Measurements from ENCODE around the gene SUGCT. TPM values are rescaled to one million over a fixed set of nuclear protein-coding genes. Genes with fewer than 3 reads are reported as not detected.

The SUGCT gene
- total RNA-seq, 1 donor from 2014 or later, result 1.7 TPM

DNA sequence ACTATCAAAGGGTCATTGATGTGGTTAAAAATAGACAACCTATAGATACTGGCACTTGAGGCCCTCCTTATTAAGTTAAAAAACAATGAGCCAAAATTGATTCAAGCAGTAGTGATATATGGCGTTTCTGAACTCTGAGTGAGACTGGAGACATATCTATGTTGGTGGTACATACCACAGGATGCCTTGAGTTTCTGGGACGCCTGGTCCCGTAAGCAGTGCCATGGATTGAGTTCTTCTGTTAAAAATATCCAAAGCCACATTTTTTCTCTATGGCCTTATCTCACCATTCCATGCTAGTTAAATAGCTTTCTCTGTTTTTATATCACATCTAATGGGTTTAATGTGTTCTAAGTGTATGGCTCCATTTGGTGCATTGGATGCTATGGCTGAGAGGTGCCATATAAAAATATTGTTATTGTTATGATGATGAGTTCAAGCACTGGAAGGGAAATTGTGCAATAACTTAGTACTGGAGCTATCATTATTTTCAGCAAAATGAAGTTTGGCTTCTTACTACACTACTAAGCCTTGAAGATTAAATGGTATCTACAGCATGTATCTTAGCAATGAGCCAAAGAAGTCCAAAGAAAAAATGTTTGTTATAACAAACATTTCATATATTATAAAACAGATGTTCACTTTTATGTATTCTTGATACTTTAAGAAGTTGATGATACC, 713.9 kb downstream of the SUGCT start:
- H3K4me1 ChIP-seq, result no peaks in the 10 kb centered on the region
- no peak for ATAC-seq
- H3K4me3 ChIP-seq, result no peak overlapping the region
- intact Hi-C loops (cut with DNase I), result no loop called here
- H3K27me3 ChIP-seq (ENCODE audit: low read depth), result no peaks in the 10 kb centered on the region
- H3K27ac ChIP-seq, result no peak overlapping the region
- H3K9me3 ChIP-seq, result no peaks in the 10 kb centered on the region
- no peaks in the 10 kb centered on the region for H3K36me3 ChIP-seq
- TF ChIP-seq, protein P1, sequence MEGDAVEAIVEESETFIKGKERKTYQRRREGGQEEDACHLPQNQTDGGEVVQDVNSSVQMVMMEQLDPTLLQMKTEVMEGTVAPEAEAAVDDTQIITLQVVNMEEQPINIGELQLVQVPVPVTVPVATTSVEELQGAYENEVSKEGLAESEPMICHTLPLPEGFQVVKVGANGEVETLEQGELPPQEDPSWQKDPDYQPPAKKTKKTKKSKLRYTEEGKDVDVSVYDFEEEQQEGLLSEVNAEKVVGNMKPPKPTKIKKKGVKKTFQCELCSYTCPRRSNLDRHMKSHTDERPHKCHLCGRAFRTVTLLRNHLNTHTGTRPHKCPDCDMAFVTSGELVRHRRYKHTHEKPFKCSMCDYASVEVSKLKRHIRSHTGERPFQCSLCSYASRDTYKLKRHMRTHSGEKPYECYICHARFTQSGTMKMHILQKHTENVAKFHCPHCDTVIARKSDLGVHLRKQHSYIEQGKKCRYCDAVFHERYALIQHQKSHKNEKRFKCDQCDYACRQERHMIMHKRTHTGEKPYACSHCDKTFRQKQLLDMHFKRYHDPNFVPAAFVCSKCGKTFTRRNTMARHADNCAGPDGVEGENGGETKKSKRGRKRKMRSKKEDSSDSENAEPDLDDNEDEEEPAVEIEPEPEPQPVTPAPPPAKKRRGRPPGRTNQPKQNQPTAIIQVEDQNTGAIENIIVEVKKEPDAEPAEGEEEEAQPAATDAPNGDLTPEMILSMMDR (IDR thresholded peaks at IDR 0.05), result no peak
- DNase-seq, result no peak

DNA sequence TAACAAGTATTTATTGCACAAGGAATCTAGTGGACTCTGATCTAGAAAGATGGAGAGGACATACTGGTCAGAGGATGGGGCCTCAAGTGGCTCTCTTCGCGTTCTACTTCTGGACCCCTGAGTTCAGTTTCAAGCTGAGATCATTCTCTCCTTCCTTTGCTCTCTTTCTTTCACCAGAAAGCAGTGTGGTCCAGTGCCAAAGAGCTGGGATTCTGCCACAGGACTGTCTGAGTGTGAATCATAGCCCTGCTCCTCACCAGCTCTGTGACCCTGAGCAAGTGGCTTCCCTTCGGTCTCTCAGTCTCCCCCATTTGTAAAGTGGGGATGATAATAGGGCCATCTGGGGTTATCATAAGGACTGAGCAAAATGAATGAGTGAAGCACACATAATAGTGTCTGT, 715.2 kb downstream of the SUGCT start:
- ATAC-seq (no peak), DNase-seq (no peak)
- TF ChIP-seq, protein P1 (IDR thresholded peaks at IDR 0.05), result no peak
- Histone ChIP-seq H3K27ac (no peak overlapping the region), H3K4me3 (no peak overlapping the region), H3K9me3 (no peaks in the 10 kb centered on the region), H3K36me3 (no peaks in the 10 kb centered on the region), H3K4me1 (no peaks in the 10 kb centered on the region), H3K27me3 (ENCODE audit: low read depth) (no peaks in the 10 kb centered on the region)
- intact Hi-C loops (cut with DNase I), result no loop called here

DNA sequence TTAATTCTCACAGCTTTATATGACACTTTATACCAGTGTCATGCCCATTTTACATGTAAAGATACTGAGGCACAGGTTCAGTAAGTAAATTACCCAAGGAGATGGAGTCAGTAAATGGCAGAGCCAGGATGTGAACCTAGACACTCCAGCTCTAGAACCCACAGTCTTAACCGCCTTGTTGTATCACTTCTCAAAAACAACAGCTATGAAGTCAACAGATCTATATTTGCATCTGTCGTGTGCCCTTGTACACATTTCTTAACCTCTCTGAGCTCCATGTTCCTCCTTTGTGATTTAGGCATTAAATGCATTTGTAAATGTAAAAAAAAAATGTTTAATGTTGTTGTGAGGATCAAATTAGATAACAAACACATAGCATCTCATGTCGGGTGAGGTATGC, 716.2 kb downstream of the SUGCT start:
- intact Hi-C loops (cut with DNase I), result no loop called here
- TF ChIP-seq, protein P1 (IDR thresholded peaks at IDR 0.05), result no peak
- ATAC-seq (no peak), DNase-seq (no peak)
- Histone ChIP-seq H3K4me3 (no peak overlapping the region), H3K27ac (no peak overlapping the region), H3K9me3 (no peaks in the 10 kb centered on the region), H3K4me1 (no peaks in the 10 kb centered on the region), H3K27me3 (ENCODE audit: low read depth) (no peaks in the 10 kb centered on the region), H3K36me3 (no peaks in the 10 kb centered on the region)

DNA sequence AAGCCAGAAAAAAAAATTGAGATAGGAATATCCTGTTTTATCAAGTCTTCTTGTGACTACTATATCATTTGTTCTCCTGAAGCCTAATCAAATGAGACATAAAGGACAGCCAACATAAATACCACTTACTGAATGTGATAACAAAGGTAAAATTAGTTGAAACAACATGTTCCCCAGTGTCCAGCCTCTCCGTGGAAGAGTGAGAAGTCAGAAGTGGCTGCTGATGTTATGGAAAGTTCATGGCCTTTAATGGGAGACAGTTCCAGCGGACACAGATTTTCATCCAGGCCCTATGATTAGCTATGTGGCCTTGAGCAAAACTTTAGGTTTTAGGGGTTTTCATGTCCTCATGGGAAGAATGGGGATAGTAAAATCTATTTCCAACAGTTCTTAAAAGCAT, 724.3 kb downstream of the SUGCT start:
- H3K4me1 ChIP-seq, result no peaks in the 10 kb centered on the region
- H3K4me3 ChIP-seq, result no peak overlapping the region
- TF ChIP-seq, protein P1 (IDR thresholded peaks at IDR 0.05), result no peak
- no peaks in the 10 kb centered on the region for H3K9me3 ChIP-seq
- no peaks in the 10 kb centered on the region for H3K27me3 ChIP-seq (ENCODE audit: low read depth)
- intact Hi-C loops (cut with DNase I), result no loop called here
- DNase-seq (no peak), ATAC-seq (no peak)
- H3K27ac ChIP-seq, result no peak overlapping the region
- no peaks in the 10 kb centered on the region for H3K36me3 ChIP-seq

DNA sequence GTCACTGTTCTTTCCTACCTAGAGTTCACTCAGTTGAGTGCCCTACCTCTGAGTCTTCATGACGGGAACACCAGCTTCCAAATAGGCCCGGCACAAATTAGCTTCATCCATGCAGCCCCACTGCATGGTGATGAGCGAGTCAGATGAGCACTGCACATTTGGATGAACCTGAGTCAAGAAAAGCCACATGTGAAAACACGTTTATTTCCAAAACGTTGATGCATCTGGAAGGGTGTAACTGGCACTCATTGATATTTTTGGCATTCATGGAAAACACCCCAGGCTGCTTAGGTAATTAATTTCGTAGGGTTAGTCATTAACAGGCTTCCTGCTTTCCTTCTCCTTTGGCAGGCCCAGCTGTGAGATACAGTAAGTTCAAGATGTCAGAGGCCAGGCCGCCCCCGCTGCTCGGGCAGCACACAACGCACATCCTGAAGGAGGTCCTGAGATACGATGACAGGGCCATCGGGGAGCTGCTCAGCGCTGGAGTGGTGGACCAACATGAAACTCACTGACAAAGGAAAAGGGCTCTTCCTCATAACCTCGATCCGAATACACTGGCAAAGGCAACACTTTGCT, 725.2 kb downstream of the SUGCT start:
- no peaks in the 10 kb centered on the region for H3K27me3 ChIP-seq (ENCODE audit: low read depth)
- no peaks in the 10 kb centered on the region for H3K36me3 ChIP-seq
- ATAC-seq (no peak), DNase-seq (no peak)
- no peak overlapping the region for H3K4me3 ChIP-seq
- intact Hi-C loops (cut with DNase I), result no loop called here
- H3K9me3 ChIP-seq, result no peaks in the 10 kb centered on the region
- TF ChIP-seq, protein P1 (IDR thresholded peaks at IDR 0.05), result no peak
- H3K4me1 ChIP-seq, result no peaks in the 10 kb centered on the region
- H3K27ac ChIP-seq, result no peak overlapping the region

All from lower lobe of right lung (tissue), 2 donors.